PFSK-1 (cell line): ENCODE measurements around the gene GABPB2.
A peak's percentile ranks its signal among the peaks of the same experiment; 100 is the strongest.

ENCODE experiments used
- FOXP2 ChIP-seq: optimal IDR thresholded peaks from 2 replicates; pipeline ENCODE3; 2011; ENCODE audit warnings: borderline replicate concordance, control low read depth, inconsistent platforms; ENCODE audit not compliant: insufficient read depth; ENCODE audit errors: extremely low read length, extremely low read depth
- POLR2AphosphoS5 ChIP-seq: IDR thresholded peaks from 2 replicates; pipeline ENCODE4 v1.6.1; 2012; ENCODE audit warnings: low read depth, mild to moderate bottlenecking, control low read depth, low read length, moderate library complexity
- SIN3A ChIP-seq: IDR thresholded peaks from 2 replicates; pipeline ENCODE4 v1.6.1; 2012; ENCODE audit warnings: mild to moderate bottlenecking, low read length, moderate library complexity, borderline replicate concordance; ENCODE audit not compliant: insufficient read depth
- TAF1 ChIP-seq: IDR thresholded peaks from 2 replicates; pipeline ENCODE4 v1.6.1; 2012; ENCODE audit warnings: low read length, control low read depth, borderline replicate concordance; ENCODE audit not compliant: insufficient read depth
- TF ChIP-seq, protein P1 (sequence below), 2 experiments: IDR thresholded peaks; 2 replicates each; pipeline versions ENCODE4 v1.6.1 to v1.8.0; 2011 to 2012; ENCODE audit warnings: low read depth in 2 of 2, low read length in 2 of 2, control low read depth in 1 of 2, inconsistent platforms in 1 of 2, mild to moderate bottlenecking in 1 of 2, moderate library complexity in 1 of 2; ENCODE audit not compliant: insufficient read depth in 1 of 2

Gene GABPB2

DNA sequence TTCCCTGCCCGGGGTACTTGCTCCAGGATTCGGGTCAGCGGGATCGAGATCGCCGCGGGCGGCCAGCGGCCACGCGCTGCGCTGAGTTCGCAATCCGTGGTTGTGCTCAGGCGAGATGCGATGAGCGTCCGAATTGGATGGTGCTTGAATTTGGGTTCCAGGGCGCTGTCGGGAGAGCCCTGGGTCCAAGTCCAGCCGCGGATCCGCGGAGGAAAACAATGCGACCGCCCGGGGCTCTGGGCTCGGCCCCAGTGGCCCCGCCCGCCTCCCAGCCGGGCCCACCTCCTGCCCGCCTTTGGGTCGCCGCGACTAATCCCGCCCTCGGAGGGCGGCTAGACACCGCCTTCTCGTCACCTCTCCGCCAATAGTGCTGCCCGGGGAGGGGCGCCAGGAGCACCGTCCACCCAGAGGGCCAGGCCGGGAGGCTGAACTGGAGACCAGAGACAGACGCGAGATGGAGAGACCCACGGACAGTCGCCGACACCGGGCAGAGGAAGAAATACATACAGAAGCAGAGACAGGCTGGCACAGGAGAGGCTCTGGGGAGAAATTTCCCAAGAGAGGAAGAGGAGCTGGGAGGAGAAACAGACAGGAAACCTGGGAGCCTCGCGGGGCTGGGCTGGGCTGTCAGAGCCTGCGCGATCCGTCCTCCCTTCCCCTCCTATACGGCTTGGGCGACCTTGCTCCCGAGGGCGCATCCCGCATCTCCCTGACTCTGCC is 76.0 kb downstream of the GABPB2 start, which contains the start of gene SEMA6C:
TSS of gene SEMA6C (minus strand) at position 220 of the 720 bp plus-strand sequence. CDS start 4,010 bp downstream, outside the sequence.
- peak; percentile 64 for TF ChIP-seq FOXP2
- peak; percentile 72; the same call in 1 of the 2 replicates for TF ChIP-seq TAF1
- no peak for TF ChIP-seq SIN3A
- TF ChIP-seq, protein P1, sequence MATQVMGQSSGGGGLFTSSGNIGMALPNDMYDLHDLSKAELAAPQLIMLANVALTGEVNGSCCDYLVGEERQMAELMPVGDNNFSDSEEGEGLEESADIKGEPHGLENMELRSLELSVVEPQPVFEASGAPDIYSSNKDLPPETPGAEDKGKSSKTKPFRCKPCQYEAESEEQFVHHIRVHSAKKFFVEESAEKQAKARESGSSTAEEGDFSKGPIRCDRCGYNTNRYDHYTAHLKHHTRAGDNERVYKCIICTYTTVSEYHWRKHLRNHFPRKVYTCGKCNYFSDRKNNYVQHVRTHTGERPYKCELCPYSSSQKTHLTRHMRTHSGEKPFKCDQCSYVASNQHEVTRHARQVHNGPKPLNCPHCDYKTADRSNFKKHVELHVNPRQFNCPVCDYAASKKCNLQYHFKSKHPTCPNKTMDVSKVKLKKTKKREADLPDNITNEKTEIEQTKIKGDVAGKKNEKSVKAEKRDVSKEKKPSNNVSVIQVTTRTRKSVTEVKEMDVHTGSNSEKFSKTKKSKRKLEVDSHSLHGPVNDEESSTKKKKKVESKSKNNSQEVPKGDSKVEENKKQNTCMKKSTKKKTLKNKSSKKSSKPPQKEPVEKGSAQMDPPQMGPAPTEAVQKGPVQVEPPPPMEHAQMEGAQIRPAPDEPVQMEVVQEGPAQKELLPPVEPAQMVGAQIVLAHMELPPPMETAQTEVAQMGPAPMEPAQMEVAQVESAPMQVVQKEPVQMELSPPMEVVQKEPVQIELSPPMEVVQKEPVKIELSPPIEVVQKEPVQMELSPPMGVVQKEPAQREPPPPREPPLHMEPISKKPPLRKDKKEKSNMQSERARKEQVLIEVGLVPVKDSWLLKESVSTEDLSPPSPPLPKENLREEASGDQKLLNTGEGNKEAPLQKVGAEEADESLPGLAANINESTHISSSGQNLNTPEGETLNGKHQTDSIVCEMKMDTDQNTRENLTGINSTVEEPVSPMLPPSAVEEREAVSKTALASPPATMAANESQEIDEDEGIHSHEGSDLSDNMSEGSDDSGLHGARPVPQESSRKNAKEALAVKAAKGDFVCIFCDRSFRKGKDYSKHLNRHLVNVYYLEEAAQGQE (IDR thresholded peaks at IDR 0.05; ENCODE audit: insufficient read depth in 1 of 2, low read depth in 2 of 2, low read length in 2 of 2), result no peak
- TF ChIP-seq POLR2AphosphoS5, result peak; percentile 80

DNA sequence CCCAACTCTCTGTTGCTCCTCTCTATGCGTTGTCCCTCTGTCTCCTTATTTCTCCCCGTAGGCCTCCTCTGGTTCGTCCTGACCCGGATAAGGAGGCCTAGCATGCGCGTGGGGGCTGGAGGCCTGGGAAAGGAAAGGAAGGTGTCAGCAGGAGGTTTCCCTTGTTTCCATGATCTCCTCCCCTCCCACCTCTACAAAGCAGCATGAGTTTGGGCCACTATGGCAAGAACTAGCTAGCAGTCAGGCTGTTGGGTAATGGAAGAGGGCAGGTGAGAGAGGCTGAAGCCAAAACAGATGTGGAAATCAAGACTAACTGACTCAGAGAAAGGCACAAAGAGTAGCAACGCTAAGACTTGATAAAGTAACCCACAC is 76.6 kb downstream of the GABPB2 start:
- TF ChIP-seq, protein P1 (IDR thresholded peaks at IDR 0.05; ENCODE audit: insufficient read depth in 1 of 2, low read depth in 2 of 2, low read length in 2 of 2), result no peak
- TF ChIP-seq FOXP2, result no peak
- TF ChIP-seq POLR2AphosphoS5, result no peak; the same call in 1 of the 2 replicates
- TF ChIP-seq TAF1, result no peak
- no peak for TF ChIP-seq SIN3A

DNA sequence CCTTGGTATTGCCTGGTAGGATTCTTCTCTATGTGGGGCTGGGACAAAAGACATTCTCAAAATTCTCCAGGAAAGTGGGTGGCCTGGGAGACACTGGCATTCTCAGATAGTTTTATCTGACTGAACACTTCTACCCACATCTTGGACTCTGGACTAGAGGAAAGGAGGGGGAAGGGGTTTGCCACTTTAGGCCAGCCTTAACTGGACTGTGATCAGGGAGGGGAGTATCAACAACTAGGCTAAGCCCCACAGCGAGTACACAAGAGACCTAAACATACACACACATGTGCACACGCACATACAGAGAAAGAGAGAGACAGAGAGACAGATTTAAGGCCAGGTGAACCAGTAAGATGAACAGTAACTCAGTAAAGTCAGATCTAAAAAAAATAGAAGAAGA is 77.1 kb downstream of the GABPB2 start:
- TF ChIP-seq SIN3A, result no peak
- TF ChIP-seq FOXP2, result no peak
- TF ChIP-seq, protein P1 (IDR thresholded peaks at IDR 0.05; ENCODE audit: insufficient read depth in 1 of 2, low read depth in 2 of 2, low read length in 2 of 2), result no peak
- TF ChIP-seq TAF1, result no peak
- TF ChIP-seq POLR2AphosphoS5, result no peak

DNA sequence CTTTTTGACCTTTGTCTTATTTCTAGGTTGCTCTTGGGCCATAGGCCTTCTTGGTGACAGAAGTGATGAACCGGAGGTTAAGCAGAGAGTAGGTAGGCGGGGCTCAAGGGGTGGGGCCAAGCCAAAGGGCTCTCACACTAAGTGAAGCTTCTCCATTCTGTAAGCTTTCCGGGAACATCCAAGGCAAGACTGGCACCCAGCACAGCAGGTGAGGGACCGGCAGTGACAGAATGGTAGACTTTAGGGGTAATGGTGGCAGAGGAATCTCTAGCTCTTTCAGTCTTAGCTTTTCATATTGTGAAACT is 85.9 kb downstream of the GABPB2 start, which contains the start of gene TNFAIP8L2:
TSS of gene TNFAIP8L2 (plus strand) at position 135 of the 305 bp plus-strand sequence. CDS start 2,049 bp downstream, outside the sequence.
- TF ChIP-seq FOXP2, result no peak
- TF ChIP-seq, protein P1 (IDR thresholded peaks at IDR 0.05; ENCODE audit: insufficient read depth in 1 of 2, low read depth in 2 of 2, low read length in 2 of 2), result no peak
- TF ChIP-seq SIN3A, result no peak
- no peak for TF ChIP-seq TAF1
- TF ChIP-seq POLR2AphosphoS5, result no peak
